Suprapubic skin (tissue), 4 donors: Measurements from ENCODE around the gene MME. TPM values are rescaled to one million over a fixed set of nuclear protein-coding genes. Genes with fewer than 3 reads are reported as not detected.

Experiments
- DNase-seq, 2 donors: peaks; one replicate each; pipeline ENCODE4 v3.0.0-alpha.2; 2019; ENCODE audit warnings: low spot score in 2 of 2
- H3K27ac ChIP-seq: fragments of 200-600 bp; sonication (generic); one replicate; pipeline ENCODE4 v1.5.1; 2019
- H3K27me3 ChIP-seq: fragments of 200-600 bp; sonication (generic); one replicate; pipeline ENCODE4 v1.5.1; 2019
- H3K36me3 ChIP-seq: fragments of 200-600 bp; sonication (generic); one replicate; pipeline ENCODE4 v1.5.1; 2019
- H3K4me1 ChIP-seq: fragments of 200-600 bp; sonication (generic); one replicate; pipeline ENCODE4 v1.5.1; 2019
- H3K4me3 ChIP-seq: fragments of 200-600 bp; sonication (generic); one replicate; pipeline ENCODE4 v1.5.1; 2019; ENCODE audit warnings: mild to moderate bottlenecking
- H3K9me3 ChIP-seq: fragments of 200-600 bp; sonication (generic); one replicate; pipeline ENCODE4 v1.5.1; 2019
- CTCF ChIP-seq, 2 donors: fragments of 200-600 bp in 1 of 2; fragments of 450-650 bp in 1 of 2; sonication (generic) in 1 of 2; IDR thresholded peaks; one replicate each; pipeline ENCODE4 v1.5.1; 2016 to 2019; ENCODE audit warnings: antibody characterized with exemption in 2 of 2, mild to moderate bottlenecking in 1 of 2, moderate library complexity in 1 of 2
- EP300 ChIP-seq: sonication (generic); formaldehyde crosslinking; IDR thresholded peaks from one replicate; pipeline ENCODE4 v1.6.1; 2017; ENCODE audit warnings: antibody characterized with exemption
- POLR2A ChIP-seq, 2 donors: fragments of 450-650 bp; IDR thresholded peaks; one replicate each; pipeline ENCODE4 v1.6.1; 2017; ENCODE audit warnings: antibody characterized with exemption in 2 of 2, mild to moderate bottlenecking in 2 of 2, moderate library complexity in 2 of 2
- POLR2AphosphoS5 ChIP-seq, 3 donors: sonication (generic); formaldehyde crosslinking; IDR thresholded peaks; one replicate each; pipeline ENCODE4 v1.6.1; 2017; ENCODE audit warnings: antibody characterized with exemption in 3 of 3
- WGBS: methylation state at CpG from one replicate; pipeline ENCODE4 v1.1.5; 2018; 5-methylcytosine and 5-hydroxymethylcytosine counted together
- total RNA-seq, 4 donors: library from RNA; depleted of rRNA; stranded (reverse); fragments of >200 nt; gene quantifications; one replicate each; pipeline ENCODE4 v1.1.0, GENCODE V29; 2016

The MME gene
- total RNA-seq, 4 donors from 2014 or later: 1.9 to 8.2 (median 6.4) TPM

- H3K27me3 ChIP-seq: no peaks in the 10 kb centered on the region
- no peak overlapping the region for H3K27ac ChIP-seq
- no peaks in the 10 kb centered on the region for H3K4me1 ChIP-seq
- no peak overlapping the region for H3K4me3 ChIP-seq
- WGBS: 44% methylated on average over 2 of the region's 2 CpGs
- no peak for TF ChIP-seq EP300
- H3K9me3 ChIP-seq: no peaks in the 10 kb centered on the region
- no peak for DNase-seq
- H3K36me3 ChIP-seq: no peaks in the 10 kb centered on the region
Measured at GRCh38 chr3:155179437-155179827, 99.3 kb downstream of the MME start.

- Histone ChIP-seq H3K27ac (no peak overlapping the region), H3K4me3 (no peak overlapping the region), H3K9me3 (no peaks in the 10 kb centered on the region), H3K4me1 (no peaks in the 10 kb centered on the region), H3K27me3 (no peaks in the 10 kb centered on the region), H3K36me3 (no peaks in the 10 kb centered on the region)
- no peak for TF ChIP-seq POLR2A (IDR thresholded peaks at IDR 0.05)
- TF ChIP-seq EP300: no peak
- TF ChIP-seq POLR2AphosphoS5 (IDR thresholded peaks at IDR 0.05): no peak
- no peak for TF ChIP-seq CTCF (IDR thresholded peaks at IDR 0.05)
- WGBS: 74% methylated on average over 5 of the region's 5 CpGs
- no peak for DNase-seq
Measured at GRCh38 chr3:155179966-155180757, 100.0 kb downstream of the MME start.

DNA sequence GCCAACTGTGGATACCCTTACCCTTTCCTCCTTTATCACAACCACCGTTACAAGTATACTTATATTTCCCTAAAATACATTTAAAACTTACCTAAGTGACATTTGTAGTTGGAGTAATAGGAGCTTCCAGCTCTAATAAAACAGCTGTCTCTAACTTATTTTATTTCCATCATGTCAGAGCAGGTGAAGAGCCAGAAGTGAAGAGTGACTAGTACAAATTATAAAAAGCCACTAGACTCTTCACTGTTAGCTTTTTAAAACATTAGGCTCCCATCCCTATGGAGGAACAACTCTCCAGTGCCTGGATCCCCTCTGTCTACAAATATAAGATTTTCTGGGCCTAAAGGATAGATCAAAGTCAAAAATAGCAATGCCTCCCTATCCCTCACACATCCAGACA is 102.3 kb downstream of the MME start:
- DNase-seq: no peak
- TF ChIP-seq EP300 (no peak), POLR2AphosphoS5 (IDR thresholded peaks at IDR 0.05) (no peak), POLR2A (IDR thresholded peaks at IDR 0.05) (no peak), CTCF (IDR thresholded peaks at IDR 0.05) (no peak)
- Histone ChIP-seq H3K4me3 (no peak overlapping the region), H3K27ac (no peak overlapping the region), H3K4me1 (no peaks in the 10 kb centered on the region), H3K36me3 (no peaks in the 10 kb centered on the region), H3K9me3 (no peaks in the 10 kb centered on the region), H3K27me3 (no peaks in the 10 kb centered on the region)
- 85% methylated on average over 1 of the region's 1 CpG for WGBS

- no peak for DNase-seq
- Histone ChIP-seq H3K4me3 (no peak overlapping the region), H3K4me1 (no peaks in the 10 kb centered on the region), H3K9me3 (no peaks in the 10 kb centered on the region), H3K27ac (no peak overlapping the region), H3K27me3 (no peaks in the 10 kb centered on the region), H3K36me3 (no peaks in the 10 kb centered on the region)
- WGBS: 78% methylated on average over 1 of the region's 1 CpG
- TF ChIP-seq POLR2AphosphoS5 (IDR thresholded peaks at IDR 0.05) (no peak), POLR2A (IDR thresholded peaks at IDR 0.05) (no peak), EP300 (no peak), CTCF (IDR thresholded peaks at IDR 0.05) (no peak)
Measured at GRCh38 chr3:155184011-155184410, 103.9 kb downstream of the MME start.

GRCh38 chr3:155185631-155186071 is 105.5 kb downstream of the MME start:
- Histone ChIP-seq H3K4me1 (no peaks in the 10 kb centered on the region), H3K9me3 (no peaks in the 10 kb centered on the region), H3K4me3 (no peak overlapping the region), H3K36me3 (no peaks in the 10 kb centered on the region), H3K27ac (no peak overlapping the region), H3K27me3 (no peaks in the 10 kb centered on the region)
- no peak for DNase-seq
- 92% methylated on average over 2 of the region's 2 CpGs for WGBS
- TF ChIP-seq CTCF (IDR thresholded peaks at IDR 0.05) (no peak), POLR2A (IDR thresholded peaks at IDR 0.05) (no peak), POLR2AphosphoS5 (IDR thresholded peaks at IDR 0.05) (no peak), EP300 (no peak)

DNA sequence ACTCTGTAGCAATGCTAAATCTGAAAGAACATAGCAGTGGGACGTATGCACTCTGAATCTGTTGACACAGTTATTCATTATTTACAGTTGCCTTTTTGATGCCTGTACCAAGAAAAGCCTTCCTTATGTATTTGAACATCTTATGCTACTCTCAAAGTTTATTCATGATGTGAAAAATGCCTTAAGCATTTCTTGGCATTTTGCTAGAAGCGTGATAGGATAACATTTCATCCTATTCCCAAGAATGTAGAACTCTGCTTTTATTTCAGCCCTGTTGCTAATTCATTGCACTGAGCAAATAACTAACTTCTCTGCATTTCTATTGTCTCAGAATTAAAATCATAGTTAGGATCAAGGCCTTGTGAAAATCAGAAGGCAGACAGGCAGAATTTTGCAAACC is 107.9 kb downstream of the MME start:
- H3K4me1 ChIP-seq: no peaks in the 10 kb centered on the region
- H3K36me3 ChIP-seq: no peaks in the 10 kb centered on the region
- H3K9me3 ChIP-seq: no peaks in the 10 kb centered on the region
- TF ChIP-seq POLR2A (IDR thresholded peaks at IDR 0.05): no peak
- no peak for TF ChIP-seq POLR2AphosphoS5 (IDR thresholded peaks at IDR 0.05)
- no peak for TF ChIP-seq CTCF (IDR thresholded peaks at IDR 0.05)
- TF ChIP-seq EP300: no peak
- H3K4me3 ChIP-seq: no peak overlapping the region
- no peak for DNase-seq
- no peaks in the 10 kb centered on the region for H3K27me3 ChIP-seq
- no peak overlapping the region for H3K27ac ChIP-seq
- WGBS: 84% methylated on average over 2 of the region's 2 CpGs
